Fibroblast of villous mesenchyme (primary cell): ENCODE data around the gene SOX6. TPM values are rescaled to one million over a fixed set of nuclear protein-coding genes. Genes with fewer than 3 reads are reported as not detected.

ENCODE experiments used
- DNase-seq: peaks from one replicate; pipeline ENCODE4 v3.0.0-alpha.2; 2010; ENCODE audit warnings: low read depth
- H3K4me3 ChIP-seq: 2 replicates; pipeline ENCODE4 v1.5.1; 2011; ENCODE audit warnings: low read depth, mild to moderate bottlenecking, low read length
- CTCF ChIP-seq: IDR thresholded peaks from 2 replicates; pipeline ENCODE4 v1.5.1; 2012; ENCODE audit warnings: low read depth, mild to moderate bottlenecking, low read length; ENCODE audit not compliant: insufficient read depth
- total RNA-seq: library from RNA; depleted of rRNA; stranded (reverse); fragments of >200 nt; gene quantifications from 2 replicates; pipeline ENCODE4 v1.2.3, GENCODE V29; 2012

The SOX6 gene
- total RNA-seq, 1 donor, result 22.0 TPM

DNA sequence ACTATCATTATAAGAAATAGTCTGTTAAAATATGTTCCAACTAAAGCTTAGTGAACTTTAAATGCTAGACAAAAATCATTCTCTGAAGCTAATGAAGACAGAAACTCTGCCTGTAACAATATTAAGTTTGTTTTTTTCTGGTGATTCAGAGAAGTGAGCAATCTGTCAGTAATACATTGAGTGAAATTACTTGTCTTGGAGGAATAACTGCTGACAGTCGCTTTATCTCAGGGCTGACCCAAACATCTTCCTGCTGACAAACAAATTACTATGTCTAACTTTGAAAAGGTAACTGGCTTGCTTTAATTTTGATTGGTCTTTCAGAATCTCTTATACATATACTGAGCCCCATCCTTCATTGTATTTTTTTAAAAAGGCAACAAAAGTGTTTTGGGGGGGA, 264.5 kb downstream of the SOX6 start:
- no peak for DNase-seq
- no peak for TF ChIP-seq CTCF
- no peak overlapping the region for H3K4me3 ChIP-seq

DNA sequence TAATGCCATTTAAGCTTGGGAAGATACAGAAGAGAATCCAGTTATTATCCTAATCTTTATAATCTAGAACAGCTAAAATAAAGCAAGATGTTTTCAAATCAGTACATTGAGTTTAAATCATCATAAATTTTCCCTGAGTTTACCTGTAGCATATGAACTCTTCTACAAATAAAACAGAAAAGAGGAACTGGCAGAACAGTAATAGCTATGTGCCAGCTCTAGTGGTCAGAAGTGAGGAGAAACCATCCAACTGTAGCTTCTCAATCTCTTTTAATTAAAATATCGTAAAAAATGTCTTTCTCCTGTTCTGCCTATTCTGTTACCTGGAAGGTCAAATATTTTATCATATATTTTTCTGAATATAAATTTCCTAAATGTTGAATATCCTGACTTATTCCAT, 266.9 kb downstream of the SOX6 start:
- no peak for TF ChIP-seq CTCF
- no peak overlapping the region for H3K4me3 ChIP-seq

GRCh38 chr11:16088774-16089173, 267.6 kb downstream of the SOX6 start:
- H3K4me3 ChIP-seq, result no peak overlapping the region
- DNase-seq, result no peak
- no peak for TF ChIP-seq CTCF

More for the DNA sequence above, 266.9 kb downstream of the SOX6 start:
- DNase-seq, result no peak

DNA sequence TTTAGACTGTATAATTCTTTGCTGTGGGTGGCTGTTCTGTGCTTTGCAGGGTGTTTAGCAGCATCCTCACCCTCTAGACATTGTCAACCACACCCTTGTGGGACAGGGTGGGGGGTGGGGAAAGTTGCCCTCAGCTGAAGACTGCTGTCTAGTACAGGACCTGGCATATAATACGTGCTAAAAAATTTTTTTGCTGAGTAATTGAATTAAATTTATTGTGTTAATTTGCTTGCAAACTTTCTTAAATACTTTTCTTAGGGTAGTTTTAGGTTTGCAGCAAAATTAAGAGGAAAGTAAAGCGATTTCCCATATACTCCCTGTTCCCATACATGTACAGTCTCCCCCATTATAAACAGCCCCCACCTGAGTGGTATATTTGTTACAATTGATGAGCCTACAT, 268.5 kb downstream of the SOX6 start:
- no peak overlapping the region for H3K4me3 ChIP-seq
- no peak for TF ChIP-seq CTCF
- DNase-seq, result no peak

DNA sequence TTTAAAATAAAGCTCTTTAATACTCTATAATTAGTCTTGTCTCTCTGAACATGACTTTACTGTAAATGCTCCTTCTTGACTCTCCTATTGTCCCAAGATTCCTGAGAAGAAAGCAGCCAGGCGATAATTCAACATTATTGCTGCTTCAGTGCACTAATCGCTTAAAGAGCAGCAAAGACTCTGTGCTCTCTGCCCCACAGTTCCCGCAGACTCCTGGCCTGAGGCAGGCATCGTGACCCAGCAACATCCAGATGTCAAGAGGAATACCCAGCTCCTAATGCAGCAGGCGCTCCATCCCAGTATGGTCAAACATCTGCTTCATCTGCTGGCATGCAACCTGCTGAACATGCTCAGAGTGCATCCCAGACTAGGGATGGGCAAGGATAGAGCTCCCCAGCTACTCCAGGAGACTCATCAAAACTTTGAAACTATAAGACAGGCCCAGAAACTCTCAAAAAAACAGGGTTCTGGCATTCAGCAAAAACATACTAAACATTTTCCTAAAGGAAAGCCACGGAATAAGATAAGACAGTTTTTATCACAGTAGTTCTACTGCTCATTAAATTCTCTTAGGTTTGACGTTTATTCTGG, 270.0 kb downstream of the SOX6 start:
- no peak for DNase-seq
- H3K4me3 ChIP-seq, result no peak overlapping the region
- TF ChIP-seq CTCF, result no peak

DNA sequence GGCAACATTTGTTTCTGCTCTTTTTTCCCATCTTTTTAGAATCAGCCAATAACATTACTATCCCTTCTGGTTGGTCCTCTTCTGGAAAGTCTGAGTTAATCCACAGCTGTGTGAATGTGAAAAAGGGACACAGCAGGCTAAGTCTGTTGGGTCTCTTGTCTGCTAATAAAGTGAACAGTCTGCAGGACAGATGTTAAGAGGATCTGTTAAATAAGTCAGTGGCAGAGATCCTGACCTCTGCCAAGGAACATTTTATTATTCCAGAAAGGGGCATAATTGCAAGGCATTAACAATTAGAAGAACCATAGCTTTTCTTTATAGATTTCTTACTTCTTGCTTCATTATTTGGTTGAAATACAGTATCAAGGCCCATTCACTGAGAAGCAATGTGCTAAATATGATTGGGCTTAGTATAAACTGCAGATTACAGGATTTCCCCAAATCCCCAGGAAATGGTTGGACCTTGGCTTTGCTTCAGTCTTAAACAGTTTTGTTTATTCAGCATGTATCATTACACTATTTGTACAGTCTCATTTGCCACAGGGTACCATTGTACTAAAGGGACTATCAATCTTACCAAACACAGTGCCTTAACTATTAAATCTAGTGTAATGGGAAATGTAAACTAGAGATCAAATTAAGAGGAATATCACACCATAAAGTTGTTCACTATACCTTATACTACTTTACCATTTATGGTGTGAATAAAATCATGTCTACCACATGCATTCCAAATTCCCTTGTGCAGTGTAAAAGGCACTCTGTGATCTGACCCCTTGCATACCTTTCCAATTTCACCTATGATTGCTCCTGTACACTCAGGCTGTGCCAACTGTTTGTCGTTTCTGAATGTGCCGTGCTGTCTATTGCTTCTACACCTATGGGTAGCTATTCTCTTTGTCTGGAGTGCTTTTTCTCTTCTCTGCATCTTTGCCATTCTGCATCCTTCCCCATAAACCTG, 274.0 kb downstream of the SOX6 start:
- DNase-seq, result peak; percentile 17
- TF ChIP-seq CTCF, result no peak
- no peak overlapping the region for H3K4me3 ChIP-seq
